Neural progenitor cell (in vitro differentiated cells): ENCODE results near the gene DAAM2. TPM values are rescaled to one million over a fixed set of nuclear protein-coding genes. Genes with fewer than 3 reads are reported as not detected.

Experiments
- DNase-seq: peaks from one replicate; pipeline ENCODE4 v3.0.0-alpha.2; 2016; ENCODE audit warnings: low spot score
- H2AFZ ChIP-seq: fragments of 200-600 bp; sonication (generic); replicated peaks from 2 replicates; pipeline ENCODE4 v1.6.1; 2016; ENCODE audit warnings: antibody characterized with exemption
- H3F3A ChIP-seq: fragments of 200-600 bp; sonication (generic); 2 replicates; pipeline ENCODE4 v1.6.1; 2016; ENCODE audit warnings: antibody characterized with exemption, low read depth
- H3K27ac ChIP-seq: fragments of 200-600 bp; sonication (generic); 2 replicates; pipeline ENCODE4 v1.5.1; 2016; ENCODE audit warnings: mild to moderate bottlenecking
- H3K27me3 ChIP-seq: fragments of 200-600 bp; sonication (generic); 2 replicates; pipeline ENCODE4 v1.6.1; 2016; ENCODE audit warnings: mild to moderate bottlenecking, moderate library complexity
- H3K36me3 ChIP-seq: fragments of 200-600 bp; sonication (generic); 2 replicates; pipeline ENCODE4 v1.5.1; 2016
- H3K4me1 ChIP-seq: fragments of 200-600 bp; sonication (generic); 2 replicates; pipeline ENCODE4 v1.6.1; 2016; ENCODE audit warnings: mixed run types
- H3K4me2 ChIP-seq: fragments of 200-600 bp; sonication (generic); 2 replicates; pipeline ENCODE4 v1.6.1; 2016
- H3K4me3 ChIP-seq: fragments of 200-600 bp; sonication (generic); 2 replicates; pipeline ENCODE4 v1.5.1; 2016
- H3K79me2 ChIP-seq: fragments of 200-600 bp; sonication (generic); 2 replicates; pipeline ENCODE4 v1.6.1; 2016; ENCODE audit warnings: low read depth
- H3K9ac ChIP-seq: fragments of 200-600 bp; sonication (generic); 2 replicates; pipeline ENCODE4 v1.6.1; 2016
- H3K9me3 ChIP-seq: fragments of 200-600 bp; sonication (generic); 2 replicates; pipeline ENCODE4 v1.5.1; 2016; ENCODE audit warnings: low read depth
- H4K20me1 ChIP-seq: fragments of 200-600 bp; sonication (generic); 2 replicates; pipeline ENCODE4 v1.6.1; 2016; ENCODE audit warnings: low read depth
- H3K27ac Mint-ChIP-seq: 3 replicates; pipeline ENCODE4 v1.8.0; 2021; ENCODE audit warnings: mixed read lengths
- H3K27me3 Mint-ChIP-seq: 2 replicates; pipeline ENCODE4 v1.8.0; 2022; ENCODE audit warnings: low read depth, mild to moderate bottlenecking, inconsistent platforms, moderate library complexity, mixed read lengths; ENCODE audit not compliant: insufficient read depth
- H3K36me3 Mint-ChIP-seq: 3 replicates; pipeline ENCODE4 v1.8.0; 2021; ENCODE audit warnings: mixed read lengths
- H3K4me1 Mint-ChIP-seq: 3 replicates; pipeline ENCODE4 v1.8.0; 2021; ENCODE audit warnings: mixed read lengths
- H3K4me3 Mint-ChIP-seq: 3 replicates; pipeline ENCODE4 v1.8.0; 2021; ENCODE audit warnings: mild to moderate bottlenecking, moderate library complexity, mixed read lengths
- H3K9me3 Mint-ChIP-seq: 3 replicates; pipeline ENCODE4 v1.8.0; 2020; ENCODE audit warnings: mixed read lengths
- EZH2 ChIP-seq: fragments of 200-600 bp; sonication (generic); IDR thresholded peaks from 2 replicates; pipeline ENCODE4 v1.6.1; 2017; ENCODE audit warnings: antibody characterized with exemption, mild to moderate bottlenecking, moderate library complexity
- EZH2phosphoT487 ChIP-seq: fragments of 200-600 bp; sonication (generic); IDR thresholded peaks from 2 replicates; pipeline ENCODE4 v1.6.1; 2017; ENCODE audit warnings: antibody characterized with exemption
- total RNA-seq: library from RNA; depleted of rRNA; stranded (reverse); fragments of >200 nt; gene quantifications from 2 replicates; pipeline ENCODE4 v1.2.3, GENCODE V29; 2015; ENCODE audit warnings: low replicate concordance
- TF ChIP-seq, protein P1 (sequence below): fragments of 200-600 bp; sonication (generic); IDR thresholded peaks from 2 replicates; pipeline ENCODE4 v1.5.1; 2017; ENCODE audit warnings: antibody characterized with exemption, mild to moderate bottlenecking

The DAAM2 gene
- total RNA-seq, 1 donor from 2014 or later = 2.1 TPM

DNA sequence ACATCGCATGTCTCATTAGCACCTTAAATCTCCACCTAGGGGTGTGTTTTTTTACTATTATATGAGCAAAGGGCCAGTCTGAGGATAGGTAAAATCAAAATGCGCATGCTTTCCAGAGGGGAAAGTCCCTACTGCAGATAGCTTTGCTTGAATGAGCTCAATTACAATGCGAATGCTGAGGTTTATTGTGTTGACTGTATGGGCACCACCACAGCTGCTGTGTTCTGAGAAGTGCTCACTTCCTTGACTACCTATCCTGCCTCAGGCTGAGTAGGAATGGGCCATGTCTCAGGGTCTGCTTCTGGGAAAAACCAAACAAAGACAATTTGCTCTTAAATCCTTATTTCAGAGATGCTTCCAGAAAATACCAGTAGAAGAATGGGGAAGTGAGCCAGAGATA lies 105.5 kb downstream of the DAAM2 start:
- Mint-ChIP-seq H3K27ac (no peak overlapping the region), H3K4me1 (peaks cover 3% of the 10 kb centered on the region), H3K4me3 (no peak overlapping the region), H3K9me3 (no peaks in the 10 kb centered on the region), H3K36me3 (no peaks in the 10 kb centered on the region), H3K27me3 (no peaks in the 10 kb centered on the region)
- no peak overlapping the region for H3K27ac ChIP-seq
- DNase-seq = no peak
- H4K20me1 ChIP-seq = no peaks in the 10 kb centered on the region
- H2AFZ ChIP-seq = no peak overlapping the region
- no peaks in the 10 kb centered on the region for H3K27me3 ChIP-seq
- H3F3A ChIP-seq = no peaks in the 10 kb centered on the region
- no peaks in the 10 kb centered on the region for H3K4me1 ChIP-seq
- no peak for TF ChIP-seq EZH2phosphoT487
- TF ChIP-seq, protein P1, sequence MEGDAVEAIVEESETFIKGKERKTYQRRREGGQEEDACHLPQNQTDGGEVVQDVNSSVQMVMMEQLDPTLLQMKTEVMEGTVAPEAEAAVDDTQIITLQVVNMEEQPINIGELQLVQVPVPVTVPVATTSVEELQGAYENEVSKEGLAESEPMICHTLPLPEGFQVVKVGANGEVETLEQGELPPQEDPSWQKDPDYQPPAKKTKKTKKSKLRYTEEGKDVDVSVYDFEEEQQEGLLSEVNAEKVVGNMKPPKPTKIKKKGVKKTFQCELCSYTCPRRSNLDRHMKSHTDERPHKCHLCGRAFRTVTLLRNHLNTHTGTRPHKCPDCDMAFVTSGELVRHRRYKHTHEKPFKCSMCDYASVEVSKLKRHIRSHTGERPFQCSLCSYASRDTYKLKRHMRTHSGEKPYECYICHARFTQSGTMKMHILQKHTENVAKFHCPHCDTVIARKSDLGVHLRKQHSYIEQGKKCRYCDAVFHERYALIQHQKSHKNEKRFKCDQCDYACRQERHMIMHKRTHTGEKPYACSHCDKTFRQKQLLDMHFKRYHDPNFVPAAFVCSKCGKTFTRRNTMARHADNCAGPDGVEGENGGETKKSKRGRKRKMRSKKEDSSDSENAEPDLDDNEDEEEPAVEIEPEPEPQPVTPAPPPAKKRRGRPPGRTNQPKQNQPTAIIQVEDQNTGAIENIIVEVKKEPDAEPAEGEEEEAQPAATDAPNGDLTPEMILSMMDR = no peak
- H3K9me3 ChIP-seq = no peaks in the 10 kb centered on the region
- no peaks in the 10 kb centered on the region for H3K36me3 ChIP-seq
- no peak overlapping the region for H3K4me2 ChIP-seq
- H3K79me2 ChIP-seq = no peaks in the 10 kb centered on the region
- H3K9ac ChIP-seq = no peak overlapping the region
- no peak overlapping the region for H3K4me3 ChIP-seq

DNA sequence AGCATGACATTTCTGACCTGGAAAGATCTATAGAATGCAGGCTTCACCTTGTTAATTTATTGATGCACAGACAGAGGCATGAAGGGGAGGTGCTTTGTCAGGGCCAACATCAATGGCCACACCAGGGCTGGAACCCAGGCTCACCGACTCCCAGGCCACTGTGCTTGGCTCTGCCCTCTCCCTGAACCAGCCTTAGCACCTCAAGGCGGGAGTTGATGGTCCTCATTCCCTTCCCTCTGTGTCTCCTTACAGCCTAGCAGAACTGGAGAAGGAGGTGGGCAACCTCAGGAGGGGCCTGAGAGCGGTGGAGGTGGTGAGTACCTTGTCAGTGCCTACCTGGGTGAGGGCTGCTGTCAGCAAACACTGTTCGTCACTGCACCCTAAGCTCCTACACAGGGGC lies 106.4 kb downstream of the DAAM2 start:
- TF ChIP-seq, protein P1 = no peak
- TF ChIP-seq EZH2 (no peak), EZH2phosphoT487 (no peak)
- H3K36me3 Mint-ChIP-seq = no peaks in the 10 kb centered on the region
- H3K27ac ChIP-seq = no peak overlapping the region
- H3K27me3 Mint-ChIP-seq = no peaks in the 10 kb centered on the region
- no peak overlapping the region for H3K9ac ChIP-seq
- H3K36me3 ChIP-seq = no peaks in the 10 kb centered on the region
- H3K4me3 Mint-ChIP-seq = no peak overlapping the region
- no peak for DNase-seq
- H2AFZ ChIP-seq = no peak overlapping the region
- H3K4me3 ChIP-seq = no peak overlapping the region
- no peaks in the 10 kb centered on the region for H4K20me1 ChIP-seq
- no peaks in the 10 kb centered on the region for H3K79me2 ChIP-seq
- H3K9me3 Mint-ChIP-seq = no peaks in the 10 kb centered on the region
- H3K4me1 Mint-ChIP-seq = peaks cover 3% of the 10 kb centered on the region
- no peaks in the 10 kb centered on the region for H3K27me3 ChIP-seq
- no peak overlapping the region for H3K4me2 ChIP-seq
- no peaks in the 10 kb centered on the region for H3F3A ChIP-seq
- no peaks in the 10 kb centered on the region for H3K4me1 ChIP-seq
- H3K9me3 ChIP-seq = no peaks in the 10 kb centered on the region
- no peak overlapping the region for H3K27ac Mint-ChIP-seq

GRCh38 chr6:39899554-39900295 lies 107.5 kb downstream of the DAAM2 start:
- peaks cover 3% of the 10 kb centered on the region for H3K4me1 Mint-ChIP-seq
- no peaks in the 10 kb centered on the region for H3K9me3 Mint-ChIP-seq
- TF ChIP-seq EZH2 = no peak
- TF ChIP-seq, protein P1 = no peak
- TF ChIP-seq EZH2phosphoT487 = no peak
- H3K9ac ChIP-seq = no peak overlapping the region
- no peaks in the 10 kb centered on the region for H3F3A ChIP-seq
- H3K4me2 ChIP-seq = no peak overlapping the region
- no peaks in the 10 kb centered on the region for H3K27me3 Mint-ChIP-seq
- no peak overlapping the region for H2AFZ ChIP-seq
- peaks cover under 1% of the 10 kb centered on the region for H3K36me3 Mint-ChIP-seq
- H4K20me1 ChIP-seq = no peaks in the 10 kb centered on the region
- H3K4me3 ChIP-seq = no peak overlapping the region
- H3K79me2 ChIP-seq = no peaks in the 10 kb centered on the region
- H3K4me1 ChIP-seq = no peaks in the 10 kb centered on the region
- DNase-seq = no peak
- H3K27ac ChIP-seq = no peak overlapping the region
- no peaks in the 10 kb centered on the region for H3K27me3 ChIP-seq
- H3K36me3 ChIP-seq = no peaks in the 10 kb centered on the region
- no peaks in the 10 kb centered on the region for H3K9me3 ChIP-seq
- H3K27ac Mint-ChIP-seq = peak overlapping the region; percentile 83
- no peak overlapping the region for H3K4me3 Mint-ChIP-seq
